ENCODE measurements around the gene THEM5.

DNA sequence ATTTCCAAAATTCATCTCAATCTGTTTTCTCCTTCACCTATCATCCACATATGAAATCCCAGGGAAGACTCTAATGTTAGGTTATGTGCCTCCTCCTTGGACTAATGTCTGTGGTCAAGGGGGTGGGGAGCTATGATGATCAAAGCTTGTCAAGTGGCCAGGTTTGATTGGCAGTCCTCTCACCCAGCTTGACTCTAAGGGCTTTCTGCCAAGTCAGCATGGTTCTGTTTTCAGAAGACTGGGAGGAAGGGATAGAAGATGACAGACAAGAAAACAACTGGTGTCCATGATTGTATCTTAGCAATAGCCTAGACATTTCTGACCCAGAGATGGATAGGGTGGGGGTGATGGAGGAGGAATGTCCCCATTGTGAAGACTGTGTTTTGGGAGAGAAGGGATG lies 9.1 kb upstream of the THEM5 start:
- TF ChIP-seq EZH2phosphoT487 (IDR thresholded peaks at IDR 0.05; ENCODE audit: insufficient read depth, low read depth) = no peak
- no peak for TF ChIP-seq EZH2 (IDR thresholded peaks at IDR 0.05; ENCODE audit: insufficient read depth, poor library complexity, severe bottlenecking)
